GM12878 (cell line): ENCODE results near the gene RPS19BP1. TPM values are rescaled to one million over a fixed set of nuclear protein-coding genes. Genes with fewer than 3 reads are reported as not detected.

Experiments used
- ATF3 ChIP-seq: IDR thresholded peaks from 2 replicates; pipeline ENCODE4 v1.6.1; 2011; ENCODE audit warnings: low read depth, mild to moderate bottlenecking, low read length, moderate library complexity, borderline replicate concordance; ENCODE audit errors: extremely low read depth
- BCL11A ChIP-seq: IDR thresholded peaks from 2 replicates; pipeline ENCODE4 v1.6.1; 2011; ENCODE audit warnings: low read depth, low read length
- CBFB ChIP-seq: IDR thresholded peaks from 2 replicates; pipeline ENCODE4 v1.6.1; 2016; ENCODE audit warnings: antibody characterized with exemption, low read depth
- CBX3 ChIP-seq: fragments of 200-600 bp; sonication (generic); IDR thresholded peaks from 2 replicates; pipeline ENCODE4 v1.6.1; 2016; ENCODE audit warnings: low read depth, borderline replicate concordance
- NFXL1 ChIP-seq: fragments of 450-650 bp; IDR thresholded peaks from 2 replicates; pipeline ENCODE4 v1.6.1; 2017; ENCODE audit warnings: antibody characterized with exemption, mild to moderate bottlenecking, borderline replicate concordance
- POU2F2 ChIP-seq: IDR thresholded peaks from 3 replicates; pipeline ENCODE4 v1.6.1; 2011; ENCODE audit warnings: low read depth, mild to moderate bottlenecking, low read length, borderline replicate concordance
- RELB ChIP-seq: fragments of 450-650 bp; IDR thresholded peaks from 2 replicates; pipeline ENCODE4 v1.6.1; 2017; ENCODE audit warnings: low read depth, mild to moderate bottlenecking, moderate library complexity
- RFX5 ChIP-seq: IDR thresholded peaks from 2 replicates; pipeline ENCODE4 v1.6.1; 2011; ENCODE audit warnings: low read depth, low read length, improper control_type of control experiment
- RUNX3 ChIP-seq: IDR thresholded peaks from 2 replicates; pipeline ENCODE4 v1.6.1; 2012; ENCODE audit warnings: low read length, inconsistent platforms
- SREBF1 ChIP-seq: IDR thresholded peaks from 2 replicates; pipeline ENCODE4 v1.6.1; 2012; ENCODE audit warnings: mild to moderate bottlenecking, low read length
- TAF1 ChIP-seq: IDR thresholded peaks from 2 replicates; pipeline ENCODE4 v1.6.1; 2011; ENCODE audit warnings: mild to moderate bottlenecking, low read depth, low read length, borderline replicate concordance
- USF1 ChIP-seq: IDR thresholded peaks from 2 replicates; pipeline ENCODE4 v1.6.1; 2011; ENCODE audit warnings: borderline replicate concordance, low read depth, mild to moderate bottlenecking, moderate library complexity, mixed read lengths, low read length; ENCODE audit not compliant: insufficient read depth; ENCODE audit errors: extremely low read length
- ZSCAN29 ChIP-seq: fragments of 450-650 bp; IDR thresholded peaks from 2 replicates; pipeline ENCODE4 v1.6.1; 2017; ENCODE audit warnings: mild to moderate bottlenecking, moderate library complexity
- ZZZ3 ChIP-seq: IDR thresholded peaks from 2 replicates; pipeline ENCODE4 v1.6.1; 2011; ENCODE audit warnings: low read depth; ENCODE audit not compliant: control insufficient read depth, insufficient read length
- polyA plus RNA-seq, 11 experiments: library from polyadenylated mRNA; depleted of rRNA in 4 of 11; unstranded in 6 of 11; stranded (reverse) in 5 of 11; fragments of >200 nt; fragmentation: Nextera tagmentation in 4 of 11; fragmentation: Illumina TruSeq in 1 of 11; extraction: Ambion mirVana in 4 of 11; extraction: Trizol in 1 of 11; gene quantifications; 1 replicate in 1 of 11; 2 replicates in 10 of 11; pipeline versions ENCODE4 v1.2.1 to v1.2.3, GENCODE V29; 2011 to 2016; ENCODE audit warnings: inconsistent platforms in 2 of 11, missing spikeins in 2 of 11, low read depth in 1 of 11
- total RNA-seq, 4 experiments: library from RNA; depleted of rRNA in 3 of 4; stranded (reverse); fragments of >200 nt in 3 of 4; fragmentation: Illumina TruSeq in 1 of 4; extraction: Trizol in 1 of 4; gene quantifications; 2 replicates each; pipeline versions ENCODE4 v1.2.1 to v1.2.3, GENCODE V29; 2013 to 2021
- TF ChIP-seq, protein P1 (sequence below): IDR thresholded peaks from 2 replicates; pipeline ENCODE4 v1.6.1; 2012; ENCODE audit warnings: improper control_type of control experiment, low read depth, low read length; ENCODE audit not compliant: insufficient replicate concordance
- TF ChIP-seq, protein P2 (sequence below), 3 experiments: IDR thresholded peaks in 2 of 3; conservative IDR thresholded peaks in 1 of 3; 2 replicates each; pipeline ENCODE4 v1.5.1; 2011; ENCODE audit warnings: low read depth in 3 of 3, low read length in 3 of 3, mild to moderate bottlenecking in 3 of 3, control low read depth in 2 of 3, moderate library complexity in 2 of 3, inconsistent platforms in 1 of 3, mixed read lengths in 1 of 3; ENCODE audit not compliant: control insufficient read depth in 2 of 3, insufficient read depth in 1 of 3; ENCODE audit errors: extremely low read depth in 1 of 3
- TF ChIP-seq, protein P3 (sequence below): IDR thresholded peaks from 2 replicates; pipeline ENCODE4 v1.6.1; 2012; ENCODE audit warnings: low read depth, low read length, improper control_type of control experiment

The RPS19BP1 gene
- total and polyA plus RNA-seq, 10 of the 15 experiments (the other 5 are each of a cell fraction or from before 2014, with no cell fraction given): 2.7 to 206 (median 78.6) TPM

GRCh38 chr22:39520226-39521105 lies 12.1 kb downstream of the RPS19BP1 start, which contains the start of gene ATF4 (continued):
- TF ChIP-seq, protein P1, sequence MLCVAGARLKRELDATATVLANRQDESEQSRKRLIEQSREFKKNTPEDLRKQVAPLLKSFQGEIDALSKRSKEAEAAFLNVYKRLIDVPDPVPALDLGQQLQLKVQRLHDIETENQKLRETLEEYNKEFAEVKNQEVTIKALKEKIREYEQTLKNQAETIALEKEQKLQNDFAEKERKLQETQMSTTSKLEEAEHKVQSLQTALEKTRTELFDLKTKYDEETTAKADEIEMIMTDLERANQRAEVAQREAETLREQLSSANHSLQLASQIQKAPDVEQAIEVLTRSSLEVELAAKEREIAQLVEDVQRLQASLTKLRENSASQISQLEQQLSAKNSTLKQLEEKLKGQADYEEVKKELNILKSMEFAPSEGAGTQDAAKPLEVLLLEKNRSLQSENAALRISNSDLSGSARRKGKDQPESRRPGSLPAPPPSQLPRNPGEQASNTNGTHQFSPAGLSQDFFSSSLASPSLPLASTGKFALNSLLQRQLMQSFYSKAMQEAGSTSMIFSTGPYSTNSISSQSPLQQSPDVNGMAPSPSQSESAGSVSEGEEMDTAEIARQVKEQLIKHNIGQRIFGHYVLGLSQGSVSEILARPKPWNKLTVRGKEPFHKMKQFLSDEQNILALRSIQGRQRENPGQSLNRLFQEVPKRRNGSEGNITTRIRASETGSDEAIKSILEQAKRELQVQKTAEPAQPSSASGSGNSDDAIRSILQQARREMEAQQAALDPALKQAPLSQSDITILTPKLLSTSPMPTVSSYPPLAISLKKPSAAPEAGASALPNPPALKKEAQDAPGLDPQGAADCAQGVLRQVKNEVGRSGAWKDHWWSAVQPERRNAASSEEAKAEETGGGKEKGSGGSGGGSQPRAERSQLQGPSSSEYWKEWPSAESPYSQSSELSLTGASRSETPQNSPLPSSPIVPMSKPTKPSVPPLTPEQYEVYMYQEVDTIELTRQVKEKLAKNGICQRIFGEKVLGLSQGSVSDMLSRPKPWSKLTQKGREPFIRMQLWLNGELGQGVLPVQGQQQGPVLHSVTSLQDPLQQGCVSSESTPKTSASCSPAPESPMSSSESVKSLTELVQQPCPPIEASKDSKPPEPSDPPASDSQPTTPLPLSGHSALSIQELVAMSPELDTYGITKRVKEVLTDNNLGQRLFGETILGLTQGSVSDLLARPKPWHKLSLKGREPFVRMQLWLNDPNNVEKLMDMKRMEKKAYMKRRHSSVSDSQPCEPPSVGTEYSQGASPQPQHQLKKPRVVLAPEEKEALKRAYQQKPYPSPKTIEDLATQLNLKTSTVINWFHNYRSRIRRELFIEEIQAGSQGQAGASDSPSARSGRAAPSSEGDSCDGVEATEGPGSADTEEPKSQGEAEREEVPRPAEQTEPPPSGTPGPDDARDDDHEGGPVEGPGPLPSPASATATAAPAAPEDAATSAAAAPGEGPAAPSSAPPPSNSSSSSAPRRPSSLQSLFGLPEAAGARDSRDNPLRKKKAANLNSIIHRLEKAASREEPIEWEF: no peak
- no peak for TF ChIP-seq RFX5
- TF ChIP-seq POU2F2: peak; percentile 96
- no peak for TF ChIP-seq NFXL1
- TF ChIP-seq RELB: 0 out of 2 replicates have a peak, but pooled peaks have one; percentile 33
- TF ChIP-seq ATF3: peak; percentile 79; the same call in 1 of the 2 replicates
- no peak for TF ChIP-seq CBX3
- no peak for TF ChIP-seq ZZZ3
- TF ChIP-seq TAF1: peak; percentile 99
- no peak for TF ChIP-seq SREBF1
- TF ChIP-seq RUNX3: no peak
- TF ChIP-seq CBFB: peak; percentile 98
- 0 out of 2 replicates have a peak, but pooled peaks have one; percentile 16 for TF ChIP-seq ZSCAN29
- TF ChIP-seq, protein P2, sequence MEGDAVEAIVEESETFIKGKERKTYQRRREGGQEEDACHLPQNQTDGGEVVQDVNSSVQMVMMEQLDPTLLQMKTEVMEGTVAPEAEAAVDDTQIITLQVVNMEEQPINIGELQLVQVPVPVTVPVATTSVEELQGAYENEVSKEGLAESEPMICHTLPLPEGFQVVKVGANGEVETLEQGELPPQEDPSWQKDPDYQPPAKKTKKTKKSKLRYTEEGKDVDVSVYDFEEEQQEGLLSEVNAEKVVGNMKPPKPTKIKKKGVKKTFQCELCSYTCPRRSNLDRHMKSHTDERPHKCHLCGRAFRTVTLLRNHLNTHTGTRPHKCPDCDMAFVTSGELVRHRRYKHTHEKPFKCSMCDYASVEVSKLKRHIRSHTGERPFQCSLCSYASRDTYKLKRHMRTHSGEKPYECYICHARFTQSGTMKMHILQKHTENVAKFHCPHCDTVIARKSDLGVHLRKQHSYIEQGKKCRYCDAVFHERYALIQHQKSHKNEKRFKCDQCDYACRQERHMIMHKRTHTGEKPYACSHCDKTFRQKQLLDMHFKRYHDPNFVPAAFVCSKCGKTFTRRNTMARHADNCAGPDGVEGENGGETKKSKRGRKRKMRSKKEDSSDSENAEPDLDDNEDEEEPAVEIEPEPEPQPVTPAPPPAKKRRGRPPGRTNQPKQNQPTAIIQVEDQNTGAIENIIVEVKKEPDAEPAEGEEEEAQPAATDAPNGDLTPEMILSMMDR (IDR thresholded peaks at IDR 0.05 in 2 of 3, conservative IDR thresholded peaks at IDR 0.05 in 1 of 3; ENCODE audit: control insufficient read depth in 2 of 3, extremely low read depth in 1 of 3, insufficient read depth in 1 of 3, low read depth in 3 of 3, low read length in 3 of 3): no peak
- TF ChIP-seq USF1: peak; percentile 95
- TF ChIP-seq, protein P3, sequence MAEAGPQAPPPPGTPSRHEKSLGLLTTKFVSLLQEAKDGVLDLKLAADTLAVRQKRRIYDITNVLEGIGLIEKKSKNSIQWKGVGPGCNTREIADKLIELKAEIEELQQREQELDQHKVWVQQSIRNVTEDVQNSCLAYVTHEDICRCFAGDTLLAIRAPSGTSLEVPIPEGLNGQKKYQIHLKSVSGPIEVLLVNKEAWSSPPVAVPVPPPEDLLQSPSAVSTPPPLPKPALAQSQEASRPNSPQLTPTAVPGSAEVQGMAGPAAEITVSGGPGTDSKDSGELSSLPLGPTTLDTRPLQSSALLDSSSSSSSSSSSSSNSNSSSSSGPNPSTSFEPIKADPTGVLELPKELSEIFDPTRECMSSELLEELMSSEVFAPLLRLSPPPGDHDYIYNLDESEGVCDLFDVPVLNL: no peak; the same call in 1 of the 2 replicates
- no peak for TF ChIP-seq BCL11A
